HepG2 (cell line): ENCODE measurements around the gene ARFGEF2. TPM values are rescaled to one million over a fixed set of nuclear protein-coding genes. Genes with fewer than 3 reads are reported as not detected.

Experiments used
- ATAC-seq: fragments of 200-7000 bp; cut with Tn5 transposase; 3 replicates; pipeline ENCODE4 v1.9.1; 2020; ENCODE audit warnings: mild to moderate bottlenecking, moderate library complexity
- BruUV-seq: library from RNA; stranded (reverse); fragments of 400-500 nt; replicated peaks from 2 replicates; lab custom pipeline; 2021; lab: Mats Ljungman, UMichigan
- CTCF ChIA-PET: fragments of 300-600 bp; formaldehyde crosslinking; extraction: SDS; loops from one replicate; lab custom pipeline; 2021; ENCODE audit warnings: low total read pairs, inconsistent platforms, low intra/inter-chr PET ratio; lab: Yijun Ruan, JAX
- POLR2A ChIA-PET: fragments of 350-600 bp; sonication (Branson Sonifier 250); formaldehyde crosslinking; loops from one replicate; lab custom pipeline; 2020; ENCODE audit warnings: antibody characterized with exemption, inconsistent platforms; lab: Yijun Ruan, JAX
- DNase-seq: peaks from one replicate; pipeline ENCODE4 v3.0.0-alpha.2; 2015; ENCODE audit warnings: low spot score
- FAIRE-seq: peaks from 3 replicates; lab custom pipeline; 2011; peaks lifted over from hg19 to GRCh38; lab: Jason Lieb, UNC
- H2AFZ ChIP-seq: one replicate; pipeline ENCODE4 v1.6.1; 2011; ENCODE audit warnings: low read length, inconsistent platforms
- H3K27ac ChIP-seq: fragments of 300-600 bp; 3 replicates; pipeline ENCODE4 v1.8.0; 2011; ENCODE audit warnings: mixed run types, mild to moderate bottlenecking, mixed read lengths, low read length, inconsistent platforms; ENCODE audit not compliant: insufficient read depth; ENCODE audit errors: extremely low read length
- H3K27me3 ChIP-seq, 2 experiments: fragments of 200-600 bp in 1 of 2; 2 replicates in 1 of 2; 3 replicates in 1 of 2; pipeline versions ENCODE4 v1.6.0 to v1.8.0; 2011; ENCODE audit warnings: low read length in 2 of 2, mild to moderate bottlenecking in 2 of 2, moderate library complexity in 2 of 2, inconsistent platforms in 1 of 2; ENCODE audit not compliant: insufficient read depth in 2 of 2, control insufficient read depth in 1 of 2
- H3K36me3 ChIP-seq, 2 experiments: fragments of 200-600 bp in 1 of 2; replicated peaks in 1 of 2; 2 replicates in 1 of 2; 3 replicates in 1 of 2; pipeline versions ENCODE4 v1.5.1 to v1.8.0; 2011; ENCODE audit warnings: low read length in 2 of 2, inconsistent platforms in 1 of 2; ENCODE audit not compliant: insufficient read depth in 2 of 2, control insufficient read depth in 1 of 2
- H3K4me1 ChIP-seq: 2 replicates; pipeline ENCODE4 v1.5.1; 2012; ENCODE audit warnings: low read length, inconsistent platforms; ENCODE audit not compliant: insufficient read depth
- H3K4me2 ChIP-seq: 2 replicates; pipeline ENCODE4 v1.6.0; 2011; ENCODE audit warnings: low read depth, low read length, inconsistent platforms
- H3K4me3 ChIP-seq, 3 experiments: fragments of 200-600 bp in 1 of 3; sonication (generic), shearing (Covaris generic) in 1 of 3; replicated peaks in 1 of 3; 2 replicates each; pipeline ENCODE4 v1.5.1; 2011 to 2016; ENCODE audit warnings: low read length in 3 of 3, inconsistent platforms in 2 of 3, low read depth in 2 of 3, mild to moderate bottlenecking in 2 of 3, control low read depth in 1 of 3, mixed read lengths in 1 of 3; ENCODE audit not compliant: insufficient read depth in 1 of 3
- H3K79me2 ChIP-seq: one replicate; pipeline ENCODE4 v1.6.1; 2011; ENCODE audit warnings: low read length, inconsistent platforms; ENCODE audit not compliant: insufficient read depth
- H3K9ac ChIP-seq: 2 replicates; pipeline ENCODE4 v1.6.0; 2011; ENCODE audit warnings: mild to moderate bottlenecking, low read depth, low read length, inconsistent platforms; ENCODE audit not compliant: insufficient read depth
- H3K9me3 ChIP-seq: 2 replicates; pipeline ENCODE4 v1.5.1; 2012; ENCODE audit warnings: mild to moderate bottlenecking, low read length
- H4K20me1 ChIP-seq: 2 replicates; pipeline ENCODE4 v1.6.0; 2011; ENCODE audit warnings: inconsistent platforms, mild to moderate bottlenecking, low read length, moderate library complexity; ENCODE audit not compliant: insufficient read depth
- FOXO4 ChIP-seq: sonication (generic); formaldehyde crosslinking; conservative IDR thresholded peaks from 2 replicates; pipeline ENCODE4 v1.8.1; 2023; ENCODE audit warnings: missing genetic modification reagents
- NCOA1 ChIP-seq: sonication (generic); formaldehyde crosslinking; IDR thresholded peaks from 2 replicates; pipeline ENCODE4 v1.9.0; 2021; ENCODE audit warnings: missing genetic modification reagents
- POLR2A ChIP-seq, 2 experiments: IDR thresholded peaks; 2 replicates each; pipeline ENCODE4 v1.6.1; 2011; ENCODE audit warnings: low read depth in 2 of 2, low read length in 2 of 2, mild to moderate bottlenecking in 1 of 2, moderate library complexity in 1 of 2; ENCODE audit not compliant: insufficient read depth in 1 of 2
- ZIK1 ChIP-seq: sonication (generic); formaldehyde crosslinking; IDR thresholded peaks from 2 replicates; pipeline ENCODE4 v1.5.0; 2020; ENCODE audit warnings: mild to moderate bottlenecking, low read depth, missing genetic modification reagents, borderline replicate concordance
- ZUFSP ChIP-seq: sonication (generic); formaldehyde crosslinking; IDR thresholded peaks from 2 replicates; pipeline ENCODE4 v1.9.0; 2021; ENCODE audit warnings: missing genetic modification reagents, mild to moderate bottlenecking, borderline replicate concordance
- WGBS: methylation state at CpG from one replicate; pipeline ENCODE4 v1.1.6; 2017; ENCODE audit warnings: low lambda C conversion rate; 5-methylcytosine and 5-hydroxymethylcytosine counted together
- in situ Hi-C: cut with HindIII; loops from 2 replicates; pipeline ENCODE4 v1.10.0; 2017; ENCODE audit warnings: low pct_unique_long_range_greater_than_20kb; ENCODE audit not compliant: extremely low pct_ligation_motif_present
- intact Hi-C: fragments of 100-400 bp; cut with micrococcal nuclease; formaldehyde crosslinking; loops from one replicate; pipeline ENCODE4 v1.10.0; 2022; ENCODE audit not compliant: unreplicated experiment
- polyA plus RNA-seq, 8 experiments: library from polyadenylated mRNA; depleted of rRNA in 3 of 8; stranded (reverse) in 7 of 8; unstranded in 1 of 8; fragments of >200 nt; fragmentation: Illumina TruSeq in 4 of 8; extraction: Trizol in 4 of 8; gene quantifications; 2 replicates each; pipeline versions ENCODE4 v1.2.1 to v1.2.3, GENCODE V29; 2011 to 2016; ENCODE audit warnings: low read depth in 4 of 8, missing spikeins in 1 of 8, mixed read lengths in 1 of 8; ENCODE audit not compliant: insufficient read depth in 1 of 8
- total RNA-seq, 5 experiments: library from RNA; depleted of rRNA; stranded (reverse); fragments of >200 nt; fragmentation: Illumina TruSeq; extraction: Trizol; gene quantifications; 2 replicates each; pipeline ENCODE4 v1.2.3, GENCODE V29; 2016; ENCODE audit warnings: low read depth in 1 of 5

The ARFGEF2 gene
- total and polyA plus RNA-seq, 2 of the 13 experiments (the other 11 are each of a cell fraction or from before 2014, with no cell fraction given), result 44.0 to 60.8 TPM

- Histone ChIP-seq H3K27ac (no peak overlapping the region), H3K4me2 (no peak overlapping the region), H3K27me3 (no peaks in the 10 kb centered on the region), H3K4me3 (no peak overlapping the region), H4K20me1 (peaks cover 87% of the 10 kb centered on the region), H3K9ac (no peak overlapping the region), H2AFZ (no peak overlapping the region), H3K36me3 (peaks cover 3 to 7% of the 10 kb centered on the region in 2 experiments; a peak in 3 of 5 replicates), H3K4me1 (peaks cover 86% of the 10 kb centered on the region), H3K79me2 (peaks cover 93% of the 10 kb centered on the region), H3K9me3 (no peaks in the 10 kb centered on the region)
- CTCF ChIA-PET, result no interaction called here
- BruUV-seq, result no TSS peak
- POLR2A ChIA-PET, result no interaction called here
- WGBS, result 97% methylated on average over 3 of the region's 3 CpGs
- in situ Hi-C loops (no loop called here), intact Hi-C loops (loop anchor here (10.0 kb wide), 1 partner anchor 554 kb away; no protein-coding TSS in a partner anchor)
- ATAC-seq (no peak), DNase-seq (no peak), FAIRE-seq (no peak)
- no peak for TF ChIP-seq ZUFSP (CRISPR knock-in tag)
- no peak for TF ChIP-seq ZIK1 (CRISPR knock-in tag)
- peak in 1 of 2 experiments; percentile 9; a peak in 1 of 4 replicates for TF ChIP-seq POLR2A (IDR thresholded peaks at IDR 0.05; ENCODE audit: insufficient read depth in 1 of 2, low read depth in 2 of 2, low read length in 2 of 2)
- 0 out of 2 replicates have a peak, but pooled peaks have one; percentile 44 for TF ChIP-seq NCOA1 (CRISPR knock-in tag)
- TF ChIP-seq FOXO4 (CRISPR knock-in tag), result 0 out of 2 replicates have a peak, but pooled peaks have one; percentile 21
- TF ChIP-seq, all 625 proteins: peak for 3
Measured at GRCh38 chr20:48928832-48929725, 7.6 kb downstream of the ARFGEF2 start.
